ENCODE results near the gene FCGR2B.
"Not testable (repeated sequence)": the region's sequence is repeated elsewhere in the genome, so short reads cannot be mapped to it uniquely, and the experiment has no call there.

- TF ChIP-seq CTCF, POLR2A (IDR thresholded peaks at IDR 0.05): not testable (repeated sequence)
Observed at GRCh38 chr1:161621181-161622000, 41.6 kb upstream of the FCGR2B start.

Data from testis (tissue), 2 donors.